ENCODE measurements around the gene VHLL. TPM values are rescaled to one million over a fixed set of nuclear protein-coding genes. Genes with fewer than 3 reads are reported as not detected.
"Not testable (repeated sequence)": the region's sequence is repeated elsewhere in the genome, so short reads cannot be mapped to it uniquely, and the experiment has no call there.

Gene VHLL
- total RNA-seq, 1 experiment from 2014 or later = not detected

GRCh38 chr1:156346636-156347035 lies 47.5 kb upstream of the VHLL start:
- H3K4me1 Mint-ChIP-seq = no peaks in the 10 kb centered on the region
- H3K4me3 Mint-ChIP-seq = no peak overlapping the region
- POLR2A ChIA-PET = interaction anchor here (0.7 kb wide), 1 partner anchor 36 kb away, joined by 4 read pairs; no protein-coding TSS in a partner anchor
- H3K27me3 Mint-ChIP-seq (ENCODE audit: low read depth) = no peaks in the 10 kb centered on the region
- no peaks in the 10 kb centered on the region for H3K36me3 Mint-ChIP-seq
- no peak overlapping the region for H3K27ac Mint-ChIP-seq
- 0 out of 2 replicates have a peak, but pooled peaks have one; percentile 41 for ATAC-seq
- CTCF ChIA-PET = interaction anchor here (0.7 to 1.5 kb wide), 4 partner anchors 10 to 122 kb away, joined by 3 to 5 read pairs (median 5); no protein-coding TSS in a partner anchor
- no peak for DNase-seq (ENCODE audit: low spot score)
- TF ChIP-seq E2F4 (CRISPR knock-in tag; IDR thresholded peaks at IDR 0.05; ENCODE audit: borderline replicate concordance, low read depth) (no peak), ZNF219 (CRISPR knock-in tag; IDR thresholded peaks at IDR 0.05; ENCODE audit: borderline replicate concordance) (no peak), CDX4 (CRISPR knock-in tag; IDR thresholded peaks at IDR 0.05; ENCODE audit: borderline replicate concordance) (no peak), TEAD1 (CRISPR knock-in tag; IDR thresholded peaks at IDR 0.05) (no peak), ZNF281 (CRISPR knock-in tag; IDR thresholded peaks at IDR 0.05) (no peak), TEAD4 (CRISPR knock-in tag; IDR thresholded peaks at IDR 0.05) (no peak), IRF1 (CRISPR knock-in tag; IDR thresholded peaks at IDR 0.05) (no peak), SOX15 (CRISPR knock-in tag; IDR thresholded peaks at IDR 0.05) (no peak), RELA (CRISPR knock-in tag; IDR thresholded peaks at IDR 0.05; ENCODE audit: borderline replicate concordance) (no peak), TP53 (CRISPR knock-in tag; IDR thresholded peaks at IDR 0.05) (no peak), EMX1 (CRISPR knock-in tag; IDR thresholded peaks at IDR 0.05) (no peak), AFF4 (CRISPR knock-in tag; IDR thresholded peaks at IDR 0.05; ENCODE audit: borderline replicate concordance) (no peak), NR2C2 (CRISPR knock-in tag; IDR thresholded peaks at IDR 0.05) (no peak), PRRX2 (CRISPR knock-in tag; IDR thresholded peaks at IDR 0.05) (no peak), GABPB1 (CRISPR knock-in tag; IDR thresholded peaks at IDR 0.05) (no peak), CREM (CRISPR knock-in tag; IDR thresholded peaks at IDR 0.05) (no peak)
- H3K9me3 Mint-ChIP-seq = no peaks in the 10 kb centered on the region

GRCh38 chr1:156346035-156346434 lies 46.9 kb upstream of the VHLL start:
- H3K4me3 Mint-ChIP-seq; DNase-seq (ENCODE audit: low spot score); H3K27ac Mint-ChIP-seq; H3K27me3 Mint-ChIP-seq (ENCODE audit: low read depth); H3K9me3 Mint-ChIP-seq; H3K36me3 Mint-ChIP-seq; ATAC-seq; H3K4me1 Mint-ChIP-seq: not testable (repeated sequence)
- ChIA-PET POLR2A (interaction anchor here (0.7 kb wide), 2 partner anchors 37 to 40 kb away, joined by 4 read pairs; no protein-coding TSS in a partner anchor), CTCF (interaction anchor here (0.7 to 1.1 kb wide), 3 partner anchors 11 to 121 kb away, joined by 3 to 5 read pairs (median 5); no protein-coding TSS in a partner anchor)

All from WTC11 (cell line).